Body of pancreas (tissue), 4 donors: ENCODE results near the gene APCDD1.

Source experiments
- POLR2A ChIP-seq, 3 donors: fragments of 450-650 bp; IDR thresholded peaks; one replicate each; pipeline ENCODE4 v1.6.1; 2016; ENCODE audit warnings: antibody characterized with exemption in 3 of 3, mild to moderate bottlenecking in 2 of 3
- TF ChIP-seq, protein P1 (sequence below), 7 experiments: fragments of 450-650 bp in 4 of 7; fragments of 200-600 bp in 3 of 7; sonication (generic) in 3 of 7; IDR thresholded peaks; one replicate each; pipeline ENCODE4 v1.5.1; 2016 to 2019; ENCODE audit warnings: antibody characterized with exemption in 7 of 7

DNA sequence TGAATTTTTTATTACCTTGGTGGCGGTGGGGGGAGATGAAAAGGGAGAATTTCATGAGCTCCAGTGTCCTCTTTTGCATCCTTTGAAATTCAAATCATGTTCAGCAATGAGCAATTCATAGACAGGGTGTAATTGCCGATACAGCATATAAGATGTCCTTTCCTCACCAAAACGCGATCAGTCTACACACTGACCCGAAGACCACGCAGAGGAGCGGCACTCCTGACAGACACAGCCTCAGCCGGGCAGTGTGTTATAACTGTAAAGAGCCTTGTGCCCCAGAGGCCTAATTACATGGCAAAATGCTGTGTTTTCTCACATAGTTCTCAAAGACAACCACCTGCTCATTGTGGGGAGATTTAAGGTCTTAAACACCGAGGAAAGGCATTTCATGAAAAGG is 38.4 kb upstream of the APCDD1 start:
- TF ChIP-seq, protein P1, sequence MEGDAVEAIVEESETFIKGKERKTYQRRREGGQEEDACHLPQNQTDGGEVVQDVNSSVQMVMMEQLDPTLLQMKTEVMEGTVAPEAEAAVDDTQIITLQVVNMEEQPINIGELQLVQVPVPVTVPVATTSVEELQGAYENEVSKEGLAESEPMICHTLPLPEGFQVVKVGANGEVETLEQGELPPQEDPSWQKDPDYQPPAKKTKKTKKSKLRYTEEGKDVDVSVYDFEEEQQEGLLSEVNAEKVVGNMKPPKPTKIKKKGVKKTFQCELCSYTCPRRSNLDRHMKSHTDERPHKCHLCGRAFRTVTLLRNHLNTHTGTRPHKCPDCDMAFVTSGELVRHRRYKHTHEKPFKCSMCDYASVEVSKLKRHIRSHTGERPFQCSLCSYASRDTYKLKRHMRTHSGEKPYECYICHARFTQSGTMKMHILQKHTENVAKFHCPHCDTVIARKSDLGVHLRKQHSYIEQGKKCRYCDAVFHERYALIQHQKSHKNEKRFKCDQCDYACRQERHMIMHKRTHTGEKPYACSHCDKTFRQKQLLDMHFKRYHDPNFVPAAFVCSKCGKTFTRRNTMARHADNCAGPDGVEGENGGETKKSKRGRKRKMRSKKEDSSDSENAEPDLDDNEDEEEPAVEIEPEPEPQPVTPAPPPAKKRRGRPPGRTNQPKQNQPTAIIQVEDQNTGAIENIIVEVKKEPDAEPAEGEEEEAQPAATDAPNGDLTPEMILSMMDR (IDR thresholded peaks at IDR 0.05), result no peak
- no peak for TF ChIP-seq POLR2A (IDR thresholded peaks at IDR 0.05)
